GM21717 (cell line): ENCODE measurements around the gene RSAD1.

ENCODE experiments used
- ATAC-seq: cut with Tn5 transposase; IDR thresholded peaks from one replicate; pipeline ENCODE4 v1.9.1; 2021; ENCODE audit warnings: mild to moderate bottlenecking, moderate library complexity; ENCODE audit not compliant: unreplicated experiment

Gene RSAD1

DNA sequence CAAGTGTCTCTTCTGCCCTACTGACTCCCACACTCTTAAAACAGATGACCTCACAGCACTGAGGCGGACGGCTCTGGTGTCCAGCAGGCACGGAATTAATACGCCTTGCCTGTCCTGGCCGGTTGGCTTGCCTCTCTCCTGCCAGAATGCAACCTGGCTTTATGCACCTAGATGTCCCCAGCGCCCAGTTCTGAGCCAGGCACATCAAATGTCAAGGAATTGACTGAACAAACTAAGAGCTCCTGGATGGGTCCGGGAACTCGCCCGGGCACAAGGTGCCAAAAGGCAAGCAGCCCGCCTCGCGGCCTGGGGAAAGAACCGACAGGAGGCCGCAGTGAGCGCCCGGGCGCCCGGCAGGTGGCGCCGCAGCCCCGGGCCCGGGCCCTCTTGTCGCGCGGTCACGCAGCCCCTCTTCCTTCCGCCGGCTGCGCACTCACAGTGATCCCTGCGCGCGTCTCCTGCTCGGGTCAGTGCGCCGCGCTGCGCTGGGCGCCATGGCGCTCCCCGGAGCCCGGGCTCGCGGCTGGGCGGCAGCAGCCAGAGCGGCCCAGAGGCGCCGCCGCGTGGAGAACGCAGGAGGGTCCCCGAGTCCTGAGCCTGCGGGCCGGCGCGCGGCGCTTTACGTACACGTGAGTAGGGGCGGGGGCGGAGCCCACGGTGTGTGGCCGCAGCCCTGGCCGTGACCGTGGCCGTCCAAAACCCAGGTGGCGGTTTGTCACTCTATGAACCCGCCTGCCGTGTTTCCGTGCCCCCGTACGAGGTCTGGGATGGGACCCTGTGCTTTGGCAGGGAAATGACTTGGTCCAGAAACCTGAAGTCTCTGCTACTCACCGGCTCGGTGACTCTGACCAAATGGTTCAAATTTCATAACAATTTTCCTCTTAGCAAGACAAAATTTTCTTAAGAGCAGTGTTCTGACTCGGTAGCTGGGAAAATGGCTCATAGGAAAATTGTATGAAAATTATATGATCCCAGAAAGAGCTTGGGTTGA is at the start of gene RSAD1:
RSAD1 (plus strand) TSS at position 470 of the 991 bp plus-strand sequence; CDS start at position 495, 25 bp downstream.
- peak; percentile 79 for ATAC-seq

DNA sequence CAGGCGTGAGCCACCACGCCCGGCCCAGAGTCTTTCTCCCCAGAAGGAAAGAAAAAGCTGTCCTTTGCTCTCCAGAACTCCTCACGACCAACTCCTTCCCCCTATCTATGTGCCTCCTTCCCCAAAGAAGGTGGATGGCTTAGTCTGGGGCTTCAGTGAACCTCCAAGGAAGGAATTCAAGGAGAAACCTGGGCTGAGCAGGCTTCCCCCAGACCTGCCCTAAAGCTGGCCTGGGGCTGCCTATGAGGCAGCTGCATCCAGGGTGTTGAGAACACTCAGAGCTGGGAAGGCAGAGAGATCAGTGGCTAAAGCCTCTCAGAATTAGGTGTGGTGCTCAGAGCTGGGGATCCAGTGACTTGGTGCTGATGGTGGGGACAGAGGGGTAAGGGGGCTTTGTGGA is 48.9 kb upstream of the RSAD1 start:
- no peak for ATAC-seq

DNA sequence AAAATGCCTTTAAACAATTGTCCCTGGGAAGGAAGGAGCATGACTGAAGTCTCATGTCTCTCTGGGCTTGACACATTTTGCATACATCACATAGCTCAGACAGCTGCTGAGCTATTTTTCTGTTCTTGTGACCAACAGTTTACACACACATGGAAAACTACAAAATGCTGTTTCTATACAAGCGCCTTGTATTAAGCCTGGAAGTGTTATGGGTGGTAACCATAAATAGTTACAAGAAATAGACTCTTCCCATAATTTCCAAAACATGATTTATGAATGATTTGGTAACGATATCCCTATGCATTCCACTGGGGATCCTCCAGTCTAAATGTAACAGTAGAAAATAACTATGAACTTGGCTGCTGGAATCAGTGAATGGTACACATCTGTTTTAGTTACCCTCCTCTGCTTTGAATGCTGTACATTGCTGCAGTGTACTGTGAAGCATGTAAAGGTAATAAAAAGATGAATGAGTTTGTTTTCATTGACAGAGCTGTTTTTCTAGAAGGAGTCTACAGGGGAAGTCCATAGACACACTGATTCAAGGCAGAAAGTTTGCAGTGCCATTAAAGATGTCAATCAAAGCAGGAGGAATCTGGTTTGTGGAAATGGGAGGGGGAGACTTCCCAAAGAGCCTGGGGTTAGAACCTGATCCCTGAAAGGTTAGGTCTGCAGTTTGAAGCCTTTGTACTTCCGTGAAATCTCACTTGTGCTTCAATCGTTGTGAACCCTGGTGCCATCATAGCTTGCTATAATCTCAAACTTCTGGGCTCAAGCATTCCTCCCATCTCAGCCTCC is 47.6 kb upstream of the RSAD1 start:
- ATAC-seq = no peak

DNA sequence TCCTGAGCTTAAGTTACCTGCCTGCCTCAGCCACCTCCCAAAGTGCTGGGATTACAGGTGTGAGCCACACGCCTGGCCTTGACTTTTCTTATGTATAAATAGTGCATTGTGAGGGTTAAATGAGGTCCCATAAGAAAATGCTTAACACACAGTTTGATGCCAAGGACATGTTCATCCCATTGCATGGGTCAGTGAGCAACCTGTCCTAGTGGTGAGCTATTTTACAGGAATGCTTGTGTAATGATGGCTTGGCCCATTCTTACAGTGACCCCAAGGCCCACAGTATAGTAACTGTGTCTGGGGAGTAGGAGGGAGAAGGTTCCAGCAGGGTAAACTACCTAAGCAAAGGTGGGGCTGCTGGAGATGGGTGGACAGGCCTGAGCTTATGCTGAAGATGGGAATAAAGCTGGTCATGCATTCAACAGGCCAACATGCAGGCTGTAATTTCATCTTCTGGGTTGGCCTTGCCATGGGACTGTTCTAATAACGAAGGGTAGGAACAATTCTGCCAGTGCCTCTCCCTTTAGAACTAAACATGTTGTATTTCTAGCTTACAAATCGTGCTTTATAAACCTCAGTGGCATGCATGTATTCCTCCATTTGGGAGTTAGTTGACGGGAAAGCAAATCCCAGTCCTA is 46.4 kb upstream of the RSAD1 start:
- ATAC-seq = no peak

DNA sequence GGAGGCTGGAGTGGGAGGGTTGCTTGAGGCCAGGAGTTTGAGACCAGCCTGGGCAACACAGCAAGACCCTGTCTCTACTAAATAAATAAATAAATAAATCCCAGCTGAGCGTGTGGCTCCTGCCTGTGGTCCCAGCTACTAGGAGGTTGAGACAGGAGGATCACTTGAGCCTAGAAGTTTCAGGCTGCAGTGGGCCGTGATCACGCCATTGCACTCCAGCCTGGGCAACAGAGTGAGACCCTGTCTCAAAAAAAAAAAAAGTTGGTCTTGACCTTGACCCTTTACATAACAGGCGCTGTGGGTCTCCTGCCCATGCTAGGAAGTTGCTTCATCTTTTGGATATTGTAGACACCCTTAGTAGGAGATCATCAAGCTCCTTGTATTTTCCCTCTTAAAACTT is 41.3 kb upstream of the RSAD1 start:
- ATAC-seq = no peak

DNA sequence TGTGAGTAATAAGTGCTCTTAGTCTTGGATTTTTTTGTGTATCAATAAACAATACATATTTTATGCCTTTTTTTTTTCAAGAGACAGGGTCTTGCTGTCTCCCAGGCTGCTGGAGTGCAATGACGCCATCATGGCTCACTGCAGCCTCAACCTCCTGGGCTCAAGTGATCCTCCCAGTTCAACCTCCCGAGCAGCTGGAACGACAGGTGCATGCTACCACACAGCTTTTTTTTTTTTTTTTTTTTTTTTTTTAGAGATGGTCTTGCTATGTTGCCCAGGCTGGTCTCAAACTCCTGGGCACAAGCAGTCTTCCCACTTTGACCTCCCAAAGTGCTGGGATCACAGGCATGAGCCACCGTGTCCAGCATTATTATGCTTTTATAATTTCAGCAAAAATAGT is 39.7 kb upstream of the RSAD1 start:
- ATAC-seq = no peak

DNA sequence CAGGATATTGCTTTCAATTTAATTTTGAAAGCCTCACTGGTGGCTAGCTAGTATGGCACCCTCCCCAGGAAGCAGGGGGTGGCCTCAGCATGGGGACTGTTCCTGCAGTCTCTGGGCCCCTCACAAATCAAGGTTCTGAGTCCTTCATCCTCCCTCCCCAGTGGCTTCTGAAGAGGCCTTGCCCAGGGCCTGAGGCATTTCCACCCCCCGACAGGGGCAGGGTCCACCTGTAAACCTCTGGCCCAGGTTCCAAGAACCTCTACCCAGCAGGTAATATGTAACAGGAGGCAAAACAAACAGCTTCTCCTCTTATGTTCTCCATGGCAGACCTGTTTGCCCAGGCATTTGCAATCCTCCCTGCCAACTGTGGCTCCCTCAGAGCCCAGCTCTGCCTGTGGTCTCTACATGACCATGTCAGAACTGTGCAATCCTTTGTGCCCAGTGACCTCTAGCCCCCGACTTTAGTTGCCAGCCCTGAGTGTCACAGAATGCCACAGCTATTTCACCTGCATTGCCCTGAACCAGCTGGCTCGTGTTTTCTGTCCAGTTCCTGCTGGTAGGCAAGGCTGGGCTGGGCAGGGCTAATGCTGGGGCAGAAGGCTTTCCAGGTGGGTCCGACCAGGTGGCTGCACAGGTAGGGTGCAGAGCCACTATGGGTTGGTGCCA is 38.4 kb upstream of the RSAD1 start:
- no peak for ATAC-seq

DNA sequence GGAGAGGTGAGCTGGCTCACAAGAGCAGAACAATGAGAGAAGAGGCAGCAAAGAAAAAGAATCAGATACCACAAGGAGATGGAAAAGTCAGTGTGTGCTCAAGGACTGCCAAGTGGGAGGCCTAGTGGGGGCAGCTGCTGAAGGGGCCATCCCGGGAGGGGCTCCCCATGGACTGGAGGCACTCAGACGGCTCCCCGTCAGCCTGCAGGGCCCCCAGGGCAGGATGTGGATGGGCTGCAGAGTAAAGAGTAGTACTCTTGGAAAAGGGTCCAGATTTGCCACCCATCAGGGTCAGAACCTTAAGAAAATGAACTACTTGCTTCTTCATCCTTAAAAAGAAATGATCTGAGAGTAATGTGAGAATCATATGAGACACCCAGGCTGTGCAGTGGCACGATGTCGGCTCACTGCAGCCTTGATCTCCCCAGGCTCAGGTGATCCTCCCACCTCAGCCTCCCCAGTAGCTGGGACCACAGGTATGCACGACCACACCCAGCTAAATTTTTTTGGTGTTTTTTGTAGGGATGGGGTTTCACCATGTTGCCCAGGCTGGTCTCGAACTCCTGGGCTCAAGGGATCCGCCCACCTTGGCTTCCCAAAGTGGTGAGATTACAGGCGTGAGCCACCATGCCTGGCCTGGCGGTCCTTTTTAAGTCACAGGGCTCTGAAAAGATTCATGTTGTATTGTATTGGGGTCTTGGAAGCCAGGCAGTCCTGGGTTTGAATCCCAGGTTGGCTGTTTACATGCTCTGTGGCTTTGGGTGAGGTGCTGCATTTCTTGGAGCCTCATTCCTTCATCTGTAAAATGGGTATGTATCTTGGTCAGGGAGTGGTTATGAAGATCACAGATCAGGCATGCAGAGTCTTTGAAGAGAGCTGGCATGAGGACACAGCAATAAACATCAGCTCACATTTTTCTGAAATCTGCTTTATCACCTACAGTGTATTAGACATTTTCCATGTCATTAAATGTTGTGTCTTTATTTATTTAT is 37.5 kb upstream of the RSAD1 start:
- ATAC-seq = no peak

DNA sequence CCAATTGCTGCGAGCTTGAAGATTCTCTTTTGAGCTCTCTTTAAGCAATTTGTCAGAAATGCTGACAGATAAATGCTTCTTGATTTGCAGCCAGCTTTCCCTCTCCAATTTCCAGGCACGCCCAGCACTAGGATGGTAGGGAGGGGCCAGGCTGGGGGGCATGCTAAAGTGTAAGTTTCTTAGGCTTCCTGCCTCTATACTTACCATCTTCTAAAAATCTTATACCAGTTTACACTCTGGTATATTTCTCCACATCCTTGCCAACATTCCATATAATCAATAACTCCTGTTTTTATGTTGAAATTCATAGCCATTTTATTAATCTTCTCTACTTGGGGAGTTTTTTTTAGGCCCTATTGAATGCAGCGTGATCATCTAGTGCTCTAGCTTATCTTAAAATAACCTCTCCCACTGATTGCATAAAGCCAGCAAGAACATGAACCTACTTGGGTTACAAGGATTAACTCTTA is 35.1 kb upstream of the RSAD1 start:
- ATAC-seq = no peak

DNA sequence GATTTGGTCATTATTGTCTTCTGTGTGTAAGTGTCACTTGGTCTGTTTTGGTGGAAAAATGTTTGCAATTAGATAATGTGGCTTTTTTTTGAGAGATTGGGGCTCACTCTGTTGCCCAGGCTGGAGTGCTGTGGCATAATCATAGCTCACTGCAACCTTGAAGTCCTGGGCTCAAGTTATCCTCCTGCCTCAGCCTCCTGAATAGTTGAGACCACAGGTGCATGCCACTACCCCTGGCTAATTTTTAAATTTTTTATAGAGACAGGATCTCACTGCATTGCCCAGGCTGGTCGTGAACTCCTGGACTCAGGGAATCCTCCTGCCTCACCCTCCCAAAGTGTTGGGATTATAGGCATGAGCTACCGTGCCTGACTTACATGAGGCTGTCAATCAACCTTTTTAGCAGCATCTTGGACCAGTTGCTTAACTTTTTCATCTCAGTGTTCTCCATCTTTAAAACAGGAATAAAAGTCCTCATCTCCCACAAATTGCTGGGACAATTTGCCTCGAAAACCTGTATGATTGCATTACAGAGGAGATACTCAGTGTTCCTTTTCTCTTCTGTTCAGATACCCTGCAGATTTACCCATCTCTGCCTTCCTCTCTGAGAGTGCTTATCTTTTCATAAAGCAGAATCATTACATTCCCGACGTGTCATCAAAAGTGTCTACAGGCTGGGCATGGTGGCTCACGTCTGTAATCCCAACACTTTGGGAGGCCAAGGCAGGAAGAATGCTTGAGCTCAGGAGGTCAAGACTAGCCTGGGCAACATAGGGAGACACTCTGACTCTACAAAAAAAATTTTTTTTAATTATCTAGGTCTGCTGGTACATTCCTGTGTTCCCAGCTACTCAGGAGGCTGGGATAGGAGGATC is 33.6 kb upstream of the RSAD1 start:
- ATAC-seq = no peak

DNA sequence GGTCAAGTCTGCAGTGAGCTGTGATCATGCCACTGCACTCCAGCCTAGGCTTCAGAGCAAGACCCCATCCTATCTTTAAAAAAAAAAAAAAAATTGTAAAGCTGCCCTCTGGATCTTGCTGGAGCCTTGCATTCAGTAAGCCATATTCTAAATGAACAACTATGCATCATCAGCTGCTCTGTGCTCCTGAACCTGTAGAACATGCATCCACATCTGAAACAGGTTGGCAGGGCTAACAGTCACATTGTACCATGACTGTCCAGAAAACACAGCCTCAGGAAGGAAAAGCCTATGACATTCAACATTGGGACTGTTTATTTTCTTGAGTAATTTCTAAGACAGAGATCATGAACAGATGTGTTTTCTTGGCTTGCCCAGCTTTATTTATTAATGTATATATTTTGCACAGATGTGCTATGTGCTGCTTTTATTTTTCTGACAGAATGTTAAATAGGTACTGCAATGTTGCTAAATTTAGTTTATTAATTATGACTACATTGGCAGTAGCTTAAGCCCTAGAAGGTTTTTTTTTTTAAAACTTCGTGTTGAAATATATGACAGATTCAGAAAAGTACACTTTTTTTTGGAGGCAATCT is 32.8 kb upstream of the RSAD1 start:
- ATAC-seq = no peak

DNA sequence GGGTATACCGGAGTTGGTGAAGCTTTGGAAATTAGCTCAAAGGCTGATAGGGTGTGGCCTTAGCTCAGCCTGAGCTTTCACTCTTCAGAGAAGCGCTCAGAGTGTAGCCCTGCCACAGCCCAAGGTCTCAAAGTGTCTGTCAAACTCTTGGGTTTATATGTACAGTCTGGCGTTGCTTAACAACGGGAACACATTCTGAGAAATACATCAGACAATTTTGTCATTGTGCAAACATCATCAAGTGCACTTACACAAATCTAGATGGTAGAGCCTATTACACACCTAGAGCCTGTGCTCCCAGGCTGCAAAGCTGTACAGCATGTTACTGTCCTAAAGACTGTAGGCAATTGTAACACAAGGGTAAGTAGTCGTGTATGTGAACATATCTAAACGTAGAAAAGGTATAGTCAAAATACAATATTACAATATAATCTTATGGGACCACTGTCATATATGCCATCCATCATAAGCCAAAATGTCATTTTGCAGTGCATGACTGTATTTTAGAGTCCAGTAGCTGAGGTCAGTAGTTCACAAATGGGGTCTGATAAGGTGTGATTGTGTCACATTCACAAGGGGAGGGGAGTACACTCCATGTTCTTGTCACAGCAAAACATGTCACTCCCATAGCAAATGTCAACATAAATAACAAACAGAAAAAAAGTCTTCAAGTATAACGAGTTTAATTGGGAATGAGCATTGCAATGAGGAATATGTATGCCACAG is 30.6 kb upstream of the RSAD1 start:
- ATAC-seq = no peak

DNA sequence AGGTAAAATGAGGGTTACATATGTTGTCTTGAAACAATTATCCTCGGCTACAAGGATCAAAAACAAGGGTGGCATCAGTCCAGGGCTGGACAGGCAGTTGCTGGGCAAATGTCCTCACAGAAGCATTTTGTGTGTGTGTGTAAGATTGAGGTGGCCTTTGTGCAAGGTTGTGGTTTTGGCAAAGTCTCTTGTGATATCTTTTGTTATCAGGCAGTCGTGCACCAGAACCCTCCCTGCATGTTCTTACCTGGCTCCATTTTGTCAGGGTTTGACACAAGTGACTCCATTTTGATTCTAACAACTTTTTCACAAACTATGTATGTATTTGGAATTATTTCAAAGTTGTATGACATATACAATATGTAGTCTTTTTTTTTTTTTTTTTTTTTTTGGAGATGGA is 30.0 kb upstream of the RSAD1 start:
- ATAC-seq = no peak

DNA sequence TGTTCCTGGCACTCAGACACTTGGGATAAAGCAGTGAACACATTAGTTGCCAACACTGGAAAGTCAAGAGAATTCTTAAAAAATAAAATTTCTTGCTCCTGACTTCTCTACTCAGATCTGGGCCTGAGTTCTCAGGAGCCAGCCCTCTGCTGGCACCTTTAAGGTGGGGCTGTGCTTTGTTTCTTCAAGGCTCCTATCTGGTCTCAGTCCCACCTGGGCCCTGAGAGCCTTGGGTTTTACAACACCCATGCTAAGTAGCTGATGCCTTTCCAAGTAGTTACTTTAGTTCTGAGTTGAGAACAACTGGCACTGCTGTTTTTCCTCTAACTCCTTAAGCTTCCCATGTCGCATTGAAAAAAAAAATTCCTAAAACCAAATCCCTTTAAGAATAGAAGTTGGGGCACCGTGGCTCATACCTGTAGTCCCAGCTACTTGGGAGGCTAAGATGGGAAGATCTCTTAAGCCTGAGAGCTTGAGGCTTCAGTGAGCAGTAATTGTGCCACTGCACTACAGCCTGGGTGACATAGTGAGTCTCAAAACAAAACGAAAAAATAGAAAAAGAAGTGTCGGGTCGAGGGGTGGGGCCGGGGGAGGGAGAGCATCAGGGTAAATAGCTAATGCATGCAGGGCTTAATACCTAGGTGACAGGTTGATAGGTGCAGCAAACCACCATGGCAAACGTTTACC is 26.6 kb upstream of the RSAD1 start:
- no peak for ATAC-seq

DNA sequence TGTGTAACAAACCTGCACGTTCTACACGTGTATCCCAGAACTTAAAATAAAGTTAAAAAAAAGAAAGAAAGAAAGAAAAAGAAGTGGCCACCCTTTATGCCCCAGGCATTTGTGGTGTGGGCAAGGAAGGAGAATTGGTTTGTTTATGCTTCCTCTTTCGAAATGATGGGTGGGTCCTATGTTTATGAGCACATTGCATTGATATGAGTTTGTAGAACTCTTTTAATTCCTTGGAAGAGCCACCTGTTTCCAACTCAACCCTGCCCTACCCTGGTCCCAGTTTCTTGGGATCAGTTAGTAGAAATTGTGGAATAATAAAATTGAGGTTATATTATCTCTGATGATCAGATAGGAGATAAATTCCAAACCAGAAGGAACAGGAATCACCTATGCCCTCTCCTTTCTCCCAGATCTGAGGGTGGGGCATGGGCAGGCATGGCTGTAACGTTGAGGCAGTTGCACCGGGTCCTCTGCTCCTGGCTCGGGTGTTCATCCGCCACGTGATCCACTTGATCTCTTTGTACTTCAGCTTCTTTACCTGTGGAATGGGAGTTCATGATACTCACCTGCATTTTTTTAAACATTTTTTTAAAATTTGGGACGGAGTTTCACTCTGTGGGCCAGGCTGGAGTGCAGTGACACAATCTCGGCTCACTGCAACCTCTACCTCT is 25.9 kb upstream of the RSAD1 start:
- ATAC-seq = no peak

DNA sequence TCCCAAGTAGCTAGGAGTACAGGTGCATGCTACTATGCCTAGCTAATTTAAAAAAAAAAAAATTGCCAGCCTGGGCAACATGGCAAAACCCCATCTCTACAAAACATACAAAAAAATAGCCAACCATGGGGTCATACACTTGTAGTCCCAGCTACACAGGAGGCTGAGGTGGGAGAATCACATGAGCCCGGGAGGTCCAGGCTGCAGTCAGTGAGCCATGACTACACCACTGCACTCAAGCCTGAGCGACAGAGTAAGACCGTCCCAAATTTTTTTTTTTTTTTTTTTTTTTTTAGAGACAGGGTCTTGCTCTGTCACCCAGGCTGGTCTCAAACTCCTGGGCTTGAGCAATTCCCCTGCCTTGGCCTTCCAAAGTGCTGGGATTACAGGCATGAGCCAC is 24.8 kb upstream of the RSAD1 start:
- no peak for ATAC-seq
